K562 (cell line): Measurements from ENCODE around the gene YIPF5. TPM values are rescaled to one million over a fixed set of nuclear protein-coding genes. Genes with fewer than 3 reads are reported as not detected.

ENCODE experiments used
- ATAC-seq: fragments of 200-7000 bp; cut with Tn5 transposase; 3 replicates; pipeline ENCODE4 v1.9.1; 2020; ENCODE audit warnings: moderate library complexity
- BruUV-seq: library from RNA; stranded (reverse); fragments of 400-500 nt; replicated peaks from 2 replicates; lab custom pipeline; 2021; lab: Mats Ljungman, UMichigan
- CTCF ChIA-PET: fragments of 300-600 bp; formaldehyde crosslinking; extraction: SDS; loops from one replicate; lab custom pipeline; 2021; ENCODE audit warnings: low intra/inter-chr PET ratio; lab: Yijun Ruan, JAX
- POLR2A ChIA-PET: fragments of 300-600, 350-650 bp; sonication (Branson Sonifier 250); formaldehyde crosslinking; extraction: SDS; loops from one replicate; lab custom pipeline; 2021; ENCODE audit warnings: antibody characterized with exemption, inconsistent platforms; lab: Yijun Ruan, JAX
- DNase-seq, 4 experiments: peaks; one replicate each; pipeline versions ENCODE4 v3.0.0 to v3.0.0-alpha.2; 2011 to 2018; ENCODE audit warnings: low spot score in 3 of 4, mixed read lengths in 3 of 4; ENCODE audit errors: extremely low read depth in 1 of 4
- FAIRE-seq: peaks from 2 replicates; lab custom pipeline; 2011; peaks lifted over from hg19 to GRCh38; lab: Jason Lieb, UNC
- H2AFZ ChIP-seq: 2 replicates; pipeline ENCODE4 v1.6.0; 2011; ENCODE audit warnings: low read depth, low read length, control low read depth, inconsistent platforms
- H3K27ac ChIP-seq: fragments of 200-600 bp; 3 replicates; pipeline ENCODE4 v1.8.0; 2011; ENCODE audit warnings: low read depth, mild to moderate bottlenecking, control low read depth, inconsistent platforms, low read length, moderate library complexity, mixed read lengths; ENCODE audit errors: extremely low read depth
- H3K27me3 ChIP-seq, 2 experiments: fragments of 300-600 bp in 1 of 2; 2 replicates in 1 of 2; 3 replicates in 1 of 2; pipeline versions ENCODE4 v1.6.0 to v1.8.0; 2011; ENCODE audit warnings: inconsistent platforms in 2 of 2, low read length in 2 of 2, mild to moderate bottlenecking in 1 of 2, mixed read lengths in 1 of 2, moderate library complexity in 1 of 2; ENCODE audit not compliant: control insufficient read depth in 2 of 2, insufficient read depth in 2 of 2
- H3K36me3 ChIP-seq: fragments of 300-600 bp; 3 replicates; pipeline ENCODE4 v1.8.0; 2011; ENCODE audit warnings: mild to moderate bottlenecking, low read length, inconsistent platforms; ENCODE audit not compliant: control insufficient read depth, insufficient read depth
- H3K4me1 ChIP-seq, 2 experiments: fragments of 200-600 bp in 1 of 2; replicated peaks in 1 of 2; 2 replicates in 1 of 2; 3 replicates in 1 of 2; pipeline versions ENCODE4 v1.5.1 to v1.8.0; 2011; ENCODE audit warnings: inconsistent platforms in 2 of 2, low read length in 2 of 2, mild to moderate bottlenecking in 1 of 2, mixed read lengths in 1 of 2, moderate library complexity in 1 of 2; ENCODE audit not compliant: control insufficient read depth in 2 of 2, insufficient read depth in 2 of 2
- H3K4me2 ChIP-seq: 2 replicates; pipeline ENCODE4 v1.6.1; 2011; ENCODE audit warnings: low read length, control low read depth, inconsistent platforms, mixed read lengths; ENCODE audit not compliant: insufficient read depth
- H3K4me3 ChIP-seq: fragments of 200-600 bp; sonication (generic), shearing (Covaris generic); 2 replicates; pipeline ENCODE4 v1.5.1; 2016; ENCODE audit warnings: control low read depth, inconsistent platforms
- H3K79me2 ChIP-seq: fragments of 200-600 bp; 3 replicates; pipeline ENCODE4 v1.8.0; 2011; ENCODE audit warnings: low read length, inconsistent platforms; ENCODE audit not compliant: control insufficient read depth, insufficient read depth
- H3K9ac ChIP-seq, 2 experiments: 2 replicates each; pipeline versions ENCODE4 v1.6.0 to v1.6.1; 2011; ENCODE audit warnings: low read depth in 2 of 2, low read length in 2 of 2, control low read depth in 1 of 2, inconsistent platforms in 1 of 2, mild to moderate bottlenecking in 1 of 2, mixed read lengths in 1 of 2; ENCODE audit not compliant: insufficient read depth in 1 of 2
- H3K9me1 ChIP-seq: one replicate; pipeline ENCODE4 v1.6.0; 2011; ENCODE audit warnings: inconsistent platforms, mild to moderate bottlenecking, low read length, moderate library complexity; ENCODE audit not compliant: control insufficient read depth, insufficient read depth
- H3K9me3 ChIP-seq: replicated peaks from 2 replicates; pipeline ENCODE4 v1.5.1; 2011; ENCODE audit warnings: low read depth, low read length, inconsistent platforms; ENCODE audit not compliant: control insufficient read depth, insufficient read depth
- H4K20me1 ChIP-seq: replicated peaks from 2 replicates; pipeline ENCODE4 v1.6.1; 2011; ENCODE audit warnings: low read length, inconsistent platforms, mixed read lengths; ENCODE audit not compliant: control insufficient read depth, insufficient read depth
- CBX1 ChIP-seq: sonication (generic); IDR thresholded peaks from 2 replicates; pipeline ENCODE4 v1.6.1; 2016; ENCODE audit warnings: antibody characterized with exemption, low read depth, mild to moderate bottlenecking
- FIP1L1 ChIP-seq: fragments of 200-400 bp; formaldehyde crosslinking; IDR thresholded peaks from 2 replicates; pipeline ENCODE4 v1.6.1; 2018; ENCODE audit warnings: mild to moderate bottlenecking, low read depth, low read length; ENCODE audit not compliant: poor library complexity, severe bottlenecking
- FOXK1 ChIP-seq: sonication (generic); formaldehyde crosslinking; IDR thresholded peaks from 2 replicates; pipeline ENCODE4 v1.8.0; 2022; ENCODE audit warnings: missing genetic modification reagents, mild to moderate bottlenecking, borderline replicate concordance
- THRB ChIP-seq: fragments of 450-650 bp; formaldehyde crosslinking; conservative IDR thresholded peaks from 2 replicates; pipeline ENCODE4 v1.4.0; 2022; ENCODE audit warnings: mild to moderate bottlenecking, missing genetic modification characterization
- VEZF1 ChIP-seq: fragments of 200-800 bp; sonication (Bioruptor generic); IDR thresholded peaks from 2 replicates; pipeline ENCODE4 v1.6.1; 2017; ENCODE audit warnings: missing genetic modification characterization, missing compliant biosample characterization
- ZHX1 ChIP-seq: fragments of 150-350 bp; conservative IDR thresholded peaks from 2 replicates; pipeline ENCODE4 v1.6.1; 2014; ENCODE audit warnings: low read length
- ZNF583 ChIP-seq: fragments of 250-450 bp; sonication (Bioruptor Pico); IDR thresholded peaks from 2 replicates; pipeline ENCODE4 v1.4.0; 2020
- ZNF778 ChIP-seq: fragments of 450-650 bp; formaldehyde crosslinking; IDR thresholded peaks from 2 replicates; pipeline ENCODE4 v1.4.0; 2020; ENCODE audit warnings: mild to moderate bottlenecking, moderate library complexity
- WGBS: fragments of 100-300 bp; shearing (Covaris generic); methylation state at CpG from one replicate; pipeline ENCODE4 v1.1.6; 2016; ENCODE audit warnings: low coverage, mixed read lengths; ENCODE audit not compliant: insufficient coverage; ENCODE audit errors: missing lambda C conversion rate; 5-methylcytosine and 5-hydroxymethylcytosine counted together
- in situ Hi-C: fragments of 300-500 bp; cut with MboI; formaldehyde crosslinking; loops from 4 replicates; pipeline ENCODE4 v1.15.0; 2018; ENCODE audit warnings: inconsistent platforms, mixed read lengths
- intact Hi-C: fragments of 100-400 bp; cut with micrococcal nuclease; formaldehyde crosslinking; loops from 2 replicates; pipeline ENCODE4 v1.14.2; 2022
- polyA plus RNA-seq, 8 experiments: library from polyadenylated mRNA; depleted of rRNA in 4 of 8; stranded (reverse) in 5 of 8; unstranded in 3 of 8; fragments of >200 nt; fragmentation: Nextera tagmentation in 2 of 8; fragmentation: Illumina TruSeq in 1 of 8; extraction: Ambion mirVana in 2 of 8; extraction: Trizol in 1 of 8; gene quantifications; 2 replicates each; pipeline versions ENCODE4 v1.2.1 to v1.2.3, GENCODE V29; 2011 to 2014; ENCODE audit warnings: inconsistent platforms in 1 of 8, missing spikeins in 1 of 8
- total RNA-seq, 7 experiments: library from RNA; depleted of rRNA in 6 of 7; stranded (reverse); fragments of >200 nt in 6 of 7; fragmentation: Illumina TruSeq in 2 of 7; extraction: Trizol in 2 of 7; gene quantifications; 2 replicates each; pipeline versions ENCODE4 v1.2.1 to v1.2.3, GENCODE V29; 2011 to 2021; ENCODE audit warnings: low replicate concordance in 1 of 7

The YIPF5 gene
- total and polyA plus RNA-seq, 9 of the 15 experiments (the other 6 are each of a cell fraction or from before 2014, with no cell fraction given): 12.1 to 52.9 (median 33.7) TPM

GRCh38 chr5:144179226-144179625 is 8.8 kb upstream of the YIPF5 start:
- intact Hi-C loops: loop anchor here (10.0 kb wide), 1 partner anchor 764 kb away; no protein-coding TSS in a partner anchor
- in situ Hi-C loops: no loop called here

More at GRCh38 chr5:144179226-144179625, 8.8 kb upstream of the YIPF5 start:
- no peaks in the 10 kb centered on the region for H4K20me1 ChIP-seq
- no peak for DNase-seq
- H3K4me2 ChIP-seq: no peak overlapping the region
- no peak overlapping the region for H3K27ac ChIP-seq
- H2AFZ ChIP-seq: no peak overlapping the region
- no peak overlapping the region for H3K9ac ChIP-seq
- H3K79me2 ChIP-seq: no peaks in the 10 kb centered on the region
- ChIA-PET POLR2A (interaction anchor here (1.0 kb wide), 1 partner anchor 9 kb away, joined by 7 read pairs; the partner anchor contains the start of genes KCTD16 and YIPF5), CTCF (no interaction called here)
- FAIRE-seq: no peak
- 0% methylated on average over 1 of the region's 1 CpG for WGBS
- BruUV-seq: no TSS peak
- no peaks in the 10 kb centered on the region for H3K36me3 ChIP-seq
- no peak for ATAC-seq
- TF ChIP-seq ZNF583 (CRISPR knock-in tag): no peak
- no peak for TF ChIP-seq ZHX1
- TF ChIP-seq FIP1L1: no peak
- no peak for TF ChIP-seq VEZF1 (CRISPR knock-in tag)
- no peak for TF ChIP-seq CBX1
- no peak for TF ChIP-seq THRB (CRISPR knock-in tag)
- TF ChIP-seq ZNF778 (CRISPR knock-in tag): no peak
- no peak for TF ChIP-seq FOXK1 (CRISPR knock-in tag)
- no peaks in the 10 kb centered on the region for H3K9me1 ChIP-seq
- H3K4me3 ChIP-seq: no peak overlapping the region
- H3K9me3 ChIP-seq: no peaks in the 10 kb centered on the region
- no peaks in the 10 kb centered on the region; a peak in 1 of 5 replicates for H3K27me3 ChIP-seq
- H3K4me1 ChIP-seq: no peaks in the 10 kb centered on the region
